ENCODE results near the gene RPL6. TPM values are rescaled to one million over a fixed set of nuclear protein-coding genes. Genes with fewer than 3 reads are reported as not detected.
A peak's percentile ranks its signal among the peaks of the same experiment; 100 is the strongest.
"Not testable (repeated sequence)": the region's sequence is repeated elsewhere in the genome, so short reads cannot be mapped to it uniquely, and the experiment has no call there.

Gene RPL6
- total and polyA plus RNA-seq, 4 donors = 1,004 to 2,870 (median 1,243) TPM

DNA sequence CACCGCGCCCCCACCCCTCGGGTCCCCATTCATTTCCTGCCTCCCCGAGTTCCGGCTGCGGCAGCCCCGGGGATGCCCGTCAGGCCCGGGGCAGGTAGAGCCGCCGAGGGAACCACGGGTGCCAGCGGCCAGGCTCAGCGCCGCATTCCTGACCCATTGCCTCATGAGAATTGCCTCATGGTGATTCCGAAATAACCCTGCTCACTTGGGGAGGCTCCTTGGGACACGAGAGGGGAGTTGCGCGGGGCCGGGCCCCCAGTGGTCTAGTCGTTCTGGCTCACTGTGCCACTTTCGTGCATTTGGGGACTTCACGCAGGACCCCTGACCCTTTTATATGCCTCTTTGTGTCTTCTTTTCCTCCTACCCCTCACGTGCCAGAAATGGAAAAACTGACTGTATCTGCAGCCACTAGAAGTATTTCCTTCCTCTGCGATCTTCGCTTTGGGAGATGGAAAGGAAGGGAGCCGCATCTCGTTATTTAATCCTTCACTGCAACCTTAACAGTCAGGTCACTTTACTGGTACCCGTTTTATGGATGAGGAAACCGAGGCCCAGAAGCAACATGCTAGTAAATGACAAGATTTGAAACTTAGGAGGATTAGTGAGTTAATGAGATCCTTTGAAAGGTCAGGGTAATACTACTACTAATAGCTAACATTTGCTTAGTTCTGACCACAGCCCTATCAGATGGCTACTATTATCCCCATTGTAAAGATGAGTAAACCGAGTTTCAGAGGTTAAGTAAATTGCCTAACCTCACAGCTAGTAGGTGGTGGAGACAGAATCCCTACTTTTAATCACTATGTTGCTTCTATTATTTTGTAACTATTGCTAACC lies 10.1 kb upstream of the RPL6 start:
- TF ChIP-seq, protein P1, sequence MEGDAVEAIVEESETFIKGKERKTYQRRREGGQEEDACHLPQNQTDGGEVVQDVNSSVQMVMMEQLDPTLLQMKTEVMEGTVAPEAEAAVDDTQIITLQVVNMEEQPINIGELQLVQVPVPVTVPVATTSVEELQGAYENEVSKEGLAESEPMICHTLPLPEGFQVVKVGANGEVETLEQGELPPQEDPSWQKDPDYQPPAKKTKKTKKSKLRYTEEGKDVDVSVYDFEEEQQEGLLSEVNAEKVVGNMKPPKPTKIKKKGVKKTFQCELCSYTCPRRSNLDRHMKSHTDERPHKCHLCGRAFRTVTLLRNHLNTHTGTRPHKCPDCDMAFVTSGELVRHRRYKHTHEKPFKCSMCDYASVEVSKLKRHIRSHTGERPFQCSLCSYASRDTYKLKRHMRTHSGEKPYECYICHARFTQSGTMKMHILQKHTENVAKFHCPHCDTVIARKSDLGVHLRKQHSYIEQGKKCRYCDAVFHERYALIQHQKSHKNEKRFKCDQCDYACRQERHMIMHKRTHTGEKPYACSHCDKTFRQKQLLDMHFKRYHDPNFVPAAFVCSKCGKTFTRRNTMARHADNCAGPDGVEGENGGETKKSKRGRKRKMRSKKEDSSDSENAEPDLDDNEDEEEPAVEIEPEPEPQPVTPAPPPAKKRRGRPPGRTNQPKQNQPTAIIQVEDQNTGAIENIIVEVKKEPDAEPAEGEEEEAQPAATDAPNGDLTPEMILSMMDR (IDR thresholded peaks at IDR 0.05; ENCODE audit: control extremely low read depth, extremely low read depth) = no peak
- Histone ChIP-seq H3K27ac (ENCODE audit: low read depth in 1 of 2, low read length in 1 of 2) (peak overlapping the region; percentile 98 to 100), H3K9ac (ENCODE audit: insufficient read depth in 1 of 2, low read length in 2 of 2) (peak overlapping the region; percentile 82 to 96), H3K36me3 (ENCODE audit: control insufficient read depth in 4 of 4, insufficient read depth in 4 of 4, low read length in 4 of 4) (no peaks in the 10 kb centered on the region), H3K9me3 (ENCODE audit: control insufficient read depth in 4 of 4, insufficient read depth in 3 of 4, low read length in 3 of 4) (no peaks in the 10 kb centered on the region), H3K4me3 (peak overlapping the region; percentile 71), H3K27me3 (ENCODE audit: control insufficient read depth in 3 of 3, insufficient read depth in 3 of 3, low read length in 2 of 3) (no peaks in the 10 kb centered on the region), H3K4me1 (ENCODE audit: control insufficient read depth in 5 of 5, insufficient read depth in 5 of 5, low read length in 5 of 5) (peaks cover 2 to 16% (median 6%) of the 10 kb centered on the region in 5 donors)
- WGBS, 2 donors = 4 to 5% methylated on average over 25 to 31 of the region's 31 CpGs
- ATAC-seq (ENCODE audit: insufficient read depth, low FRiP score) (peak; percentile 77), DNase-seq (peak; percentile 74 to 75 (median 74))

DNA sequence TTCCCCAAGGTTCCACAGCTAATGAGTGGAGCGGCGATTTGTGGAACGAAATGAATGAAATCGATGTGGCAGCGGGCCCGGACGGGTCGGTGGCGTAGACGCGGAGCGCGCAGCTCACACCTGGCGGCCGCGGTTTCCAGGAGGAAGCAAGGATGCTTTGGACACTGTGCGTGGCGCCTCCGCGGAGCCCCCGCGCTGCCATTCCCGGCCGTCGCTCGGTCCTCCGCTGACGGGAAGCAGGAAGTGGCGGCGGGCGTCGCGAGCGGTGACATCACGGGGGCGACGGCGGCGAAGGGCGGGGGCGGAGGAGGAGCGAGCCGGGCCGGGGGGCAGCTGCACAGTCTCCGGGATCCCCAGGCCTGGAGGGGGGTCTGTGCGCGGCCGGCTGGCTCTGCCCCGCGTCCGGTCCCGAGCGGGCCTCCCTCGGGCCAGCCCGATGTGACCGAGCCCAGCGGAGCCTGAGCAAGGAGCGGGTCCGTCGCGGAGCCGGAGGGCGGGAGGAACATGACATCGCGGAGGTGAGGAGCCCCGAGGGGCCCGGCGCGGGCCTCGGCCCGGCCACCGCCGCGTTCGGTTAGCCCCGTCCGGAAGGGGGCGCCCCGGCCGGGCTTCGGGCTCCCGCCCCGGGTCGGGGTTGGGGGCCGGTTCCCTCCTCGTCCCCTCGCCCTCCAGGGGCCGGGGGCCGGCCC lies 9.3 kb upstream of the RPL6 start, which contains the start of gene PTPN11:
Gene PTPN11 (plus strand): TSS at position 340 of the 689 bp plus-strand sequence. CDS start 165 bp downstream, at position 505.
- H3K9ac ChIP-seq (ENCODE audit: insufficient read depth in 1 of 2, low read length in 2 of 2) = peak within 1 kb of the TSS; percentile 82 to 96
- peak within 1 kb of the TSS; percentile 98 to 100 for H3K27ac ChIP-seq (ENCODE audit: low read depth in 1 of 2, low read length in 1 of 2)
- H3K36me3 ChIP-seq (ENCODE audit: control insufficient read depth in 4 of 4, insufficient read depth in 4 of 4, low read length in 4 of 4) = no peaks in the 10 kb centered on the region
- TF ChIP-seq, protein P1 (IDR thresholded peaks at IDR 0.05; ENCODE audit: control extremely low read depth, extremely low read depth) = no peak
- peaks cover 1 to 10% (median 6%) of the 10 kb centered on the region in 5 donors for H3K4me1 ChIP-seq (ENCODE audit: control insufficient read depth in 5 of 5, insufficient read depth in 5 of 5, low read length in 5 of 5)
- peak; percentile 88 to 94 (median 89) for DNase-seq
- ATAC-seq (ENCODE audit: insufficient read depth, low FRiP score) = peak; percentile 97
- H3K9me3 ChIP-seq (ENCODE audit: control insufficient read depth in 4 of 4, insufficient read depth in 3 of 4, low read length in 3 of 4) = no peaks in the 10 kb centered on the region
- WGBS, 2 donors = 0% methylated on average over 45 to 89 of the region's 89 CpGs
- no peaks in the 10 kb centered on the region for H3K27me3 ChIP-seq (ENCODE audit: control insufficient read depth in 3 of 3, insufficient read depth in 3 of 3, low read length in 2 of 3)
- H3K4me3 ChIP-seq = peak within 1 kb of the TSS; percentile 71

DNA sequence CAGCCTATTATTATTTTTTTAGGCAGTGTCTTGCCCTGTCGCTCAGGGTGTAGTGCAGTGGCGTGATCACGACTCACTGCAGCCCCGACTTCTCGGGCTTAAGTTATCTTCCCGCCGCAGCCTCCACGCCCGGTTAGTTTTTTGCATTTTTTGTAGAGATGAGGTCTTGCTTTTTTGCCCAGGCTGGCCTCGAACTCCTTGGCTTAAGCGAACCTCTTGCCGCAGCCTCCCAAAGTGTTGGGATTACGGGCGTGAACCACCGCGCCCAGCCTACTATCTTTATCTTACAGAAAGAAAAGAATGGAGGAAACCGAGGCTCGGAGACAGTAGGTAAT lies 8.8 kb upstream of the RPL6 start:
- Histone ChIP-seq H3K27ac (ENCODE audit: low read depth in 1 of 2, low read length in 1 of 2) (peak overlapping the region; percentile 98 to 100), H3K4me3 (peak overlapping the region; percentile 71), H3K9me3 (ENCODE audit: control insufficient read depth in 4 of 4, insufficient read depth in 3 of 4, low read length in 3 of 4) (no peaks in the 10 kb centered on the region), H3K27me3 (ENCODE audit: control insufficient read depth in 3 of 3, insufficient read depth in 3 of 3, low read length in 2 of 3) (no peaks in the 10 kb centered on the region), H3K36me3 (ENCODE audit: control insufficient read depth in 4 of 4, insufficient read depth in 4 of 4, low read length in 4 of 4) (no peaks in the 10 kb centered on the region), H3K9ac (ENCODE audit: insufficient read depth in 1 of 2, low read length in 2 of 2) (peak overlapping the region; percentile 42 to 82), H3K4me1 (ENCODE audit: control insufficient read depth in 5 of 5, insufficient read depth in 5 of 5, low read length in 5 of 5) (peaks cover 0 to 10% (median 6%) of the 10 kb centered on the region in 5 donors)
- DNase-seq (no peak), ATAC-seq (ENCODE audit: insufficient read depth, low FRiP score) (no peak)
- TF ChIP-seq, protein P1 (IDR thresholded peaks at IDR 0.05; ENCODE audit: control extremely low read depth, extremely low read depth) = no peak
- 1 to 2% methylated on average over 18 of the region's 18 CpGs for WGBS, 2 donors

DNA sequence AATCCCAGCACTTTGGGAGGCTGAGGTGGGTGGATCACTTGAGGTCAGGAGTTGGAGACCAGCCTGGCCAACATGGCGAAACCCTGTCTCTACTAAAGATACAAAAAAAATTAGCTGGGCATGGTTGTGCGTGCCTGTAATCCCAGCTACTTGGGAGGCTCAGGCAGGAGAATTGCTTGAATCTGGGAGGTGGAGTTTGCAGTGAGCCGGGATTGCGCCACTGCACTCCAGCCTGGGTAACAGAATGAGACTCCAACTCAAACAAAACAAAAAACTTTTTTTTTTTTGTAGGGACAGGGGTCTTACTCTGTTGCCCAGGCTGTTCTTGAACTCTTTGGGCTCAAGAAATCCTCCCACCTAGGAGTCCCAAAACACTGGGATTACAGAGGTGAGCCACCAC lies 6.1 kb upstream of the RPL6 start:
- H3K4me1 ChIP-seq (ENCODE audit: control insufficient read depth in 5 of 5, insufficient read depth in 5 of 5, low read length in 5 of 5) = peaks cover 0 to 10% (median 5%) of the 10 kb centered on the region in 5 donors
- not testable (repeated sequence) for ATAC-seq (ENCODE audit: insufficient read depth, low FRiP score); H3K9me3 ChIP-seq (ENCODE audit: control insufficient read depth in 4 of 4, insufficient read depth in 3 of 4, low read length in 3 of 4); H3K27me3 ChIP-seq (ENCODE audit: control insufficient read depth in 3 of 3, insufficient read depth in 3 of 3, low read length in 2 of 3); H3K27ac ChIP-seq (ENCODE audit: low read depth in 1 of 2, low read length in 1 of 2); H3K4me3 ChIP-seq; DNase-seq; H3K36me3 ChIP-seq (ENCODE audit: control insufficient read depth in 4 of 4, insufficient read depth in 4 of 4, low read length in 4 of 4); H3K9ac ChIP-seq (ENCODE audit: insufficient read depth in 1 of 2, low read length in 2 of 2)
- WGBS, 2 donors = 80 to 85% methylated on average over 4 of the region's 4 CpGs

All from lung (tissue), 12 donors.